Mesodermal cell (in vitro differentiated cells): Measurements from ENCODE around the gene SPRYD7.
"Not testable (repeated sequence)": the region's sequence is repeated elsewhere in the genome, so short reads cannot be mapped to it uniquely, and the experiment has no call there.

Experiments used
- H3K27ac ChIP-seq: 2 replicates; pipeline ENCODE4 v1.7.0; 2013; ENCODE audit warnings: mild to moderate bottlenecking, low read depth, low read length, moderate library complexity; ENCODE audit not compliant: severe bottlenecking
- H3K36me3 ChIP-seq: 2 replicates; pipeline ENCODE4 v1.7.1; 2013; ENCODE audit warnings: mild to moderate bottlenecking, low read length, moderate library complexity; ENCODE audit not compliant: control insufficient read depth, insufficient read depth
- H3K4me1 ChIP-seq: one replicate; pipeline ENCODE4 v1.7.1; 2013; ENCODE audit warnings: mild to moderate bottlenecking, low read length; ENCODE audit not compliant: insufficient read depth, control insufficient read depth, poor library complexity, severe bottlenecking
- H3K4me3 ChIP-seq: 2 replicates; pipeline ENCODE4 v1.7.0; 2013; ENCODE audit warnings: low read length, control low read depth, mild to moderate bottlenecking; ENCODE audit not compliant: insufficient read depth, poor library complexity, severe bottlenecking; ENCODE audit errors: extremely low read depth
- H3K9me3 ChIP-seq: 2 replicates; pipeline ENCODE4 v1.7.1; 2013; ENCODE audit warnings: mild to moderate bottlenecking, low read length, moderate library complexity; ENCODE audit not compliant: control insufficient read depth
- WGBS, 2 experiments: methylation state at CpG; one replicate each; pipeline ENCODE4 v1.1.5; 2013; ENCODE audit warnings: missing lambda C conversion rate in 2 of 2; ENCODE audit not compliant: insufficient coverage in 2 of 2; 5-methylcytosine and 5-hydroxymethylcytosine counted together

SPRYD7 gene

DNA sequence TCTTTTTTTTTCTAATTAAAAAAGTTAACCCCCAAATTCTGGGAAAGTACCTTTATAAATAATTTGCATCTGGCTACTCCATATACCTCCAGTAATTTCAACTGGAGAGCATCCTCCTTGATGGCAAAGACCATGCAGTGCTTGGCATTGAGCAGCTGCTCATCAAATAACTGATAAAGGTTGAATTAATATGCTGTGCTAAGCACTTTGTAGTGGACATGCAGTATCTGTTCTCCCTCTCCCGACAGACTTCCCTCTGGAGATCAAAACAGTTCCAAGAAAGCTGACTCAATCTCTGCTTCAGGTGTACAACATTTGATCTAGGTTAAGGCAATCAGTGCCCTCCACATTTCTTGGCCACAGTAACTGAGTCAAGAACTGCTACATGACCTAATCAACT lies 3.3 kb downstream of the SPRYD7 start:
- Histone ChIP-seq H3K4me1 (peaks cover 10% of the 10 kb centered on the region), H3K9me3 (no peaks in the 10 kb centered on the region), H3K4me3 (no peak overlapping the region), H3K27ac (no peak overlapping the region), H3K36me3 (peaks cover 18% of the 10 kb centered on the region)
- WGBS, 2 experiments = 63 to 100% methylated on average over 1 of the region's 1 CpG

DNA sequence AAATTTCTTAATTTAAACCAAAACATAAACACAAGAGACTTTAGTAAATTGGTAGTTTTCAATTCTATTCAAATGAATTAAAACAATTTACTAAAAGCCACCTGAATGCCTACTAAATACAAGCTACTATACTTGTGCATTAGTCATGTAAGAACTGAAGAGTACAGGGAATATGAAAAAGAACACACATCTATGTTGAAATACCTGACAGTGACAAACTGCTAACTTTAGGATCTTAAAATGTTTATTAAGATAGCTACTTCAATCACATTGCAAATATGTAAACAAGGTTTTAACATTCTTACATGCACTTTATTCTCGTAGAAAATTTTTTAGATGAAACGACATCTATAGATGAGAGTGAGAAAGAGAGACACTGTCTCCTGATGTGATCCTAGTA lies 4.1 kb downstream of the SPRYD7 start:
- H3K4me1 ChIP-seq = peaks cover 12% of the 10 kb centered on the region
- no CpG with 5 or more reads among the region's 2 CpGs for WGBS, 2 experiments

DNA sequence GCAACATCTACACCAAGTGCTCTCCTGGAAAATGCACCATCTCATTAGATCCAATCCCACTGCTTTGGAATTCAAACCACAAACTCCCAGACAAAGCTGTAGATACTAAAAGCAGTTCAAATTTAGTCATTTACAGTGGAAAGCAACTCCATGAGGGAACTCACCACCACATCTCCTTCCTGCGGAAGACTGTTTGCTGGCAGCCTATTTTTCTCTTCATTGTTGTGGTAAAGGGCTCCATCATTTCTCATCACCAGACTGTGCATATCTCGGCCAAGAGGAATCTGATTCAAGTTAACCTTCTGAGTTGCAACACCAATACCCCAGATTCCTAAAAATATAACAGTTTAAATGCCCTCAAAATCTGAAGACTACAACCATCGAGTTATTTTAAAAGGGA lies 8.4 kb downstream of the SPRYD7 start:
- peaks cover 6% of the 10 kb centered on the region for H3K4me1 ChIP-seq
- H3K9me3 ChIP-seq = no peaks in the 10 kb centered on the region
- H3K4me3 ChIP-seq = no peak overlapping the region
- 100% methylated on average over 1 of the region's 3 CpGs; no CpG with 5 or more reads in 1 of the 2 experiments for WGBS, 2 experiments
- H3K27ac ChIP-seq = no peak overlapping the region
- H3K36me3 ChIP-seq = peaks cover 56% of the 10 kb centered on the region

More for the DNA sequence above, 4.1 kb downstream of the SPRYD7 start:
- no peaks in the 10 kb centered on the region for H3K9me3 ChIP-seq
- no peak overlapping the region for H3K27ac ChIP-seq
- H3K4me3 ChIP-seq = no peak overlapping the region
- H3K36me3 ChIP-seq = peaks cover 26% of the 10 kb centered on the region

DNA sequence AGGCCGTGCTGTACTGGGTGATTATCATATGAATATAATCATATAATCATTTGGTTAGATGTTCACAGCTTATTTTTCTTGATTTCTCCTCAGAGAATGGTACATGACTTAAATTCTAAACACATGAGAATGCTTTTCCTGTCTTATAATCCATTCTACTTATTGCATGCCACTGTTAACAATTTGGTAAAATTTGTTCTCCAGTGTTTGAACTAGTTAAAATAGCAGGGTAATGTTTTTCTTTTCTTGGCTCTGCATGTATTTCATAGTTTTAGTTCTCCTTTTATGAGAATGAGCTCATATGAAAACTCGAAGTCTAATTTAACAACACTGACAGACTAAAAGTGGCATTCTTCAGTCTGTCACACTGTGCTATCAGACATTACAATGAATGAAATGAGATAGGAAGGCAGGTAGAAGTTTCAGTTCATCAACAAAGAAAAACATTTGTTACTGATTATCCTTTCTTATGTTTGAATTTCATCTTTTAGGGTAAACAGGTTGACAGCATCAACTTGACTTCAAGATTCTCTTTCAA lies 10.2 kb downstream of the SPRYD7 start:
- 100% methylated on average over 1 of the region's 2 CpGs; no CpG with 5 or more reads in 1 of the 2 experiments for WGBS, 2 experiments
- Histone ChIP-seq H3K27ac (no peak overlapping the region), H3K36me3 (peaks cover 64% of the 10 kb centered on the region), H3K9me3 (no peaks in the 10 kb centered on the region), H3K4me3 (no peak overlapping the region), H3K4me1 (peaks cover 6% of the 10 kb centered on the region)

DNA sequence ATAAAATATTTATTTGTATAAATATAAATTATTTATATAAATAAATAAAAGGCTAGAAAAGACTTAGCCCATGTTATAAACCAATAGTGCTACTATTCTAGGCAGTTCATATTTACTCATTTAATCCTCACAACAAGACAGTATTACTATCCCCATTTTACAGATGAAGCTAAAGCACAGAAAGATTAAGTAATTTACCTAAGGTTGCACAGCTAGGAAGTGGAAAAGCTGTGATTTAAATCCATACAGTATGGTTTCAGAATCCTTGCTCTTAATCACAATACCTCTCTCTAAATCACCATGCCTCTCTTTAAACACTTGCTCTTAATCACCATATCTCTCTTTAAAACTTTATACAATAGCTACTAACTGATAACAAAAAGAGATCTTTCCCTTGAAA lies 13.8 kb downstream of the SPRYD7 start:
- no peaks in the 10 kb centered on the region for H3K4me1 ChIP-seq
- no peak overlapping the region for H3K4me3 ChIP-seq
- H3K27ac ChIP-seq = no peak overlapping the region
- no peaks in the 10 kb centered on the region for H3K9me3 ChIP-seq
- peaks cover 64% of the 10 kb centered on the region for H3K36me3 ChIP-seq

DNA sequence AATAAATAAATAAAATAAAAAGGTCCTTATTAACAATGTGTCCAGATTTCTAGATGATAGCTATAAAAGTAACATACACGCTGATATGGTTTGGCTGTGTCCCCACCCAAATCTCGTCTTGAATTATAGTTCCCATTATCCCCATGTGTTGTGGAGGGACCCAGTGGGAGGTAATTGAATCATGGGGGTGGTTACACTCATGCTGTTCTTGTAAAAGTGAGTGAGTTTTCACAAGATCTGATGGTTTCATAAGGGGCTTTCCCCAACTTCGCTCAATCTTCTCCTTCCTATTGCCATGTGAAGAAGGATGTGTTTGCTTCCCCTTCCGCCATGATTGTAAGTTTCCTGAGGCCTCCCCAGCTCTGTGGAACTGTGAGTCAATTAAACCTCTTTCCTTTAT lies 15.2 kb downstream of the SPRYD7 start:
- H3K27ac ChIP-seq, H3K4me1 ChIP-seq, H3K9me3 ChIP-seq, H3K4me3 ChIP-seq: not testable (repeated sequence)
- peaks cover 68% of the 10 kb centered on the region for H3K36me3 ChIP-seq
- WGBS, 2 experiments = no CpG with 5 or more reads among the region's 4 CpGs

DNA sequence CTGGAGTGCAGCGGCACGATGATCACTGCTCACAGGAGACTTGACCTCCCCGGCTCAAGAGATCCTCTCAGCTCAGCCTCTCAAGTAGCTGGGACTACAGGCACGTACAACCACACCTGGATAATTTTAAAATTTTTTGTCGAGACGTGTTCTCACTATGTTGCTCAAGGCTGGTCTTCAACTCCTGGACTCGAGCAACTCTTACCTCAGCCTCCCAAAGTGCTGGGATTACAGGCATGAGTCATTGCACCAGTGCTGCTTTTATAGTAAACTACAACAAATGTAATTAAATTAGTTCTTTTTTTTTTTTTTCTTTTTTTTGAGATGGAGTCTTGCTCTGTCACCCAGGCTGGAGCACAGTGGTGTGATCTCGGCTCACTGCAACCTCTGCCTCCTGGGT lies 18.0 kb downstream of the SPRYD7 start:
- not testable (repeated sequence) for H3K4me1 ChIP-seq, H3K27ac ChIP-seq, H3K4me3 ChIP-seq, H3K9me3 ChIP-seq
- WGBS, 2 experiments = 93 to 94% methylated on average over 7 to 8 of the region's 8 CpGs
- peaks cover 57% of the 10 kb centered on the region for H3K36me3 ChIP-seq

DNA sequence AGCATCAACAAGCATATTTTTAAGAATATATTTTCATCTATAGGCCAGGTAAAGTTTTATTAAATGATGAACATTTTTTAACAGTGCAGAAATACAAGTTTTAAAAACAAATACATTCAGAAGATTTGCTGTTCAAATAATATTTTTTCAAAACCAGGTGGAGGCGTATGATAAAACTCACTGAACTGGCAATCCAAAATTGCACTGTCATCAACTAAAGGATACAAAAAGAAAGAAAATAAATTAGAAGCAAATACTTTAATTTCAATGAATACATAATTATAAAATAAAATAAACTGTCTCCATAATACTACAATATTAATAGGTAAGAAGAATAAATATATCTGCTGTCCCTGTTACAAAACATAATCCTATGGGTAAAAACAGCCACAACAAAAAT lies 21.2 kb downstream of the SPRYD7 start:
- WGBS, 2 experiments = no CpG with 5 or more reads among the region's 1 CpG
- no peak overlapping the region for H3K27ac ChIP-seq
- no peaks in the 10 kb centered on the region for H3K9me3 ChIP-seq
- no peak overlapping the region for H3K4me3 ChIP-seq
- peaks cover 47% of the 10 kb centered on the region for H3K36me3 ChIP-seq
- no peaks in the 10 kb centered on the region for H3K4me1 ChIP-seq

DNA sequence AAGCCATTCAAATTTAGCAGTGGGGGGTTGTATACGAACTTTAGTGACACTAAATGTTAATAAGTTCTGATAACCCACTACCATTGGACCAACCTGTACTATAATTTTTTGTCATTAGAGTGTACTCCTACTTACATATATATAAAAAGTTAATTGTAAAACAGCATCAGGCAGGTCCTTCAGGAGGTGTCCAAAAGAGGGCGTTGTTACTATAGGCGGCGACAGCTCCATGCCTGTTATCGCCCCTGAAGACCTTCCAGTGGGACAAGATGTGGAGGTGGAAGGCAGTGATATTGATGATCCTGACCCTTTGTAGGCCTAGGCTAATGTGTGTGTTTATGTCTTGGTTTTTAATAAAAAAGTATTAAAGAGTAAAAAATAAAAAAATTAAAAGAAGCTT lies 27.5 kb downstream of the SPRYD7 start:
- Histone ChIP-seq H3K27ac (no peak overlapping the region), H3K36me3 (peaks cover 10% of the 10 kb centered on the region), H3K4me1 (no peaks in the 10 kb centered on the region), H3K9me3 (no peaks in the 10 kb centered on the region), H3K4me3 (no peak overlapping the region)
- 75 to 96% methylated on average over 4 of the region's 5 CpGs for WGBS, 2 experiments

DNA sequence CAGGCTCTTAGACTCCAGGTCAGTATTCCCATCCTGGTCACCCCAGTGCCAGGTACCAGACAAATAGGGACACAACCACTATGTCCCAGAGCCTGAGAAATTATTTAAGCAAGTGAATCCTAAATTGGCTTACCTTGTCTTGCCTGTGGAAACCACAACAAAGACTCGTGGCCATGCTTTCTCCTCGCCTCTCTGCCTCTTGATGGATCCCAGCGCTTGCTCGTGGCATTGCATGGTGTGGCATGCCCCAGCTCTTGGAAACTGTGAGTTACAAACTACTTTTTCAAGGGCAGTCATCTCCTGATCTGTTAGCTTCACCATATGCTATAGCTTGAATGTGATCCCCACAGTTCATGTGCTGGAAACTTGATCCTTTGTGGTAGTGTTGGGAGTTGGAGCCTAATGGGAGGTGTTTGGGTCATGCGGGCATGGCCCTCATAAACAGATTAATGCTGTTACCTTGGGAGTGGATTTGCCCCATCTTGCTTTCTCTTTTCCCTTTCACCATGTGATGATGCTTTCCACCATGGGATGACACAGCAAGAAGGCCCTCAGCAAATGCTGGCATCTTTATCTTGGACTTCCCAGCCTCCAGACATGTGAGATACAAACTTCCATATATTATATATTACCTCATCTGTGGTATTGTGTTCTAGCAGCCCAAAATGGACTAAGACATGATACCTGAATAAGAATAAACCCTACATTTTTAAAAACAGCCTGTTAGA lies 31.2 kb downstream of the SPRYD7 start:
- whole genome bisulfite sequencing, 2 experiments = 93 to 94% methylated on average over 4 of the region's 5 CpGs
- Histone ChIP-seq H3K4me3 (no peak overlapping the region), H3K27ac (no peak overlapping the region), H3K9me3 (no peaks in the 10 kb centered on the region), H3K4me1 (no peaks in the 10 kb centered on the region), H3K36me3 (no peaks in the 10 kb centered on the region)

DNA sequence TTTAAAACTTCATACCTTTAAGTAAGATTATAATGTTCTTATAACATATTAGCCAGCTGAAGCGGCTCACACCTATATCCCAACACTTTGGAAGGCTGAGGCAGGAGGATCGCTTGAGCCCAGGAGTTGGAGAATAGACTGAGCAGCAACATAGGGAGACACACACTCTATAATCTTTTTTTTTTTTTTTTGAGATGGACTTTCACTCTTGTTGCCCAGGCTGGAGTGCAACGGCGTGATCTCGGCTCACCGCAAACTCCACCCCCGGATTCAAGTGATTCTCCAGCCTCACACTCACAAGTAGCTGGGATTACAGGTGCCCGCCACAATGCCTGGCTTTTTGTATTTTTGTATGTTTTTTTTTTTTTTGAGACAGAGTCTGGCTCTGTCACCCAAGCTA lies 37.3 kb downstream of the SPRYD7 start:
- 100% methylated on average over 2 of the region's 8 CpGs; no CpG with 5 or more reads in 1 of the 2 experiments for WGBS, 2 experiments
- H3K9me3 ChIP-seq = no peaks in the 10 kb centered on the region
- no peaks in the 10 kb centered on the region for H3K36me3 ChIP-seq
- no peaks in the 10 kb centered on the region for H3K4me1 ChIP-seq
- no peak overlapping the region for H3K4me3 ChIP-seq
- H3K27ac ChIP-seq = no peak overlapping the region
